SU-DHL-6 (cell line): ENCODE data around the gene TEX50.

Experiments
- EZH2phosphoT487 ChIP-seq: fragments of 200-600 bp; sonication (generic), shearing (Covaris generic); conservative IDR thresholded peaks from 2 replicates; pipeline ENCODE4 v1.6.1; 2018; ENCODE audit warnings: mild to moderate bottlenecking, antibody characterized with exemption, low read length, moderate library complexity, mixed read lengths
- TF ChIP-seq, protein P1 (sequence below): fragments of 200-600 bp; sonication (generic); IDR thresholded peaks from one replicate; pipeline ENCODE4 v1.5.1; 2017; ENCODE audit warnings: antibody characterized with exemption, mild to moderate bottlenecking, low read length, moderate library complexity; ENCODE audit not compliant: insufficient read depth, poor library complexity, severe bottlenecking

DNA sequence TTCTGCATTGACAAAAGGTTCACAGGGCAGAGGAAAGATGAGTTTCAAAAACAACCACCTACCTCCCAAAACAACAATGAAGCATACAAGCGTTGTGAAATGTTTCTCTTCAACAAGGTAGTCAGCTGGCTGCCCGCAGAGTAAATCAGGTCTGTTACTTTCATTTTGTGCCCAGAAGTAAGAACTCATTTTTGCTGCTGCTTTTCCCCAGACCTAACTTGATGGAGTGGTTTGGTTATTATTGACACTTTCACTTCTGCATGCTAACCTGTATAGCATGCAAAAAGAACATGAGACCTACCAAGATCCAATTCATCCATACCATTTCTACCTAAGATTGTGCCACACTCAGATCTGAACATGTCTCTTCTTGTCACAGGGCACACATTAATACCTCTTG is 33.5 kb upstream of the TEX50 start:
- TF ChIP-seq, protein P1, sequence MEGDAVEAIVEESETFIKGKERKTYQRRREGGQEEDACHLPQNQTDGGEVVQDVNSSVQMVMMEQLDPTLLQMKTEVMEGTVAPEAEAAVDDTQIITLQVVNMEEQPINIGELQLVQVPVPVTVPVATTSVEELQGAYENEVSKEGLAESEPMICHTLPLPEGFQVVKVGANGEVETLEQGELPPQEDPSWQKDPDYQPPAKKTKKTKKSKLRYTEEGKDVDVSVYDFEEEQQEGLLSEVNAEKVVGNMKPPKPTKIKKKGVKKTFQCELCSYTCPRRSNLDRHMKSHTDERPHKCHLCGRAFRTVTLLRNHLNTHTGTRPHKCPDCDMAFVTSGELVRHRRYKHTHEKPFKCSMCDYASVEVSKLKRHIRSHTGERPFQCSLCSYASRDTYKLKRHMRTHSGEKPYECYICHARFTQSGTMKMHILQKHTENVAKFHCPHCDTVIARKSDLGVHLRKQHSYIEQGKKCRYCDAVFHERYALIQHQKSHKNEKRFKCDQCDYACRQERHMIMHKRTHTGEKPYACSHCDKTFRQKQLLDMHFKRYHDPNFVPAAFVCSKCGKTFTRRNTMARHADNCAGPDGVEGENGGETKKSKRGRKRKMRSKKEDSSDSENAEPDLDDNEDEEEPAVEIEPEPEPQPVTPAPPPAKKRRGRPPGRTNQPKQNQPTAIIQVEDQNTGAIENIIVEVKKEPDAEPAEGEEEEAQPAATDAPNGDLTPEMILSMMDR = no peak
- TF ChIP-seq EZH2phosphoT487 = no peak
